Thyroid gland (tissue), 4 donors: Measurements from ENCODE around the gene PALMD.

Source experiments
- POLR2A ChIP-seq, 2 donors: fragments of 450-650 bp; IDR thresholded peaks; one replicate each; pipeline ENCODE4 v1.6.1; 2017; ENCODE audit warnings: antibody characterized with exemption in 2 of 2, mild to moderate bottlenecking in 2 of 2, moderate library complexity in 1 of 2
- TF ChIP-seq, protein P1 (sequence below), 6 experiments: fragments of 200-600 bp in 3 of 6; fragments of 450-650 bp in 3 of 6; sonication (generic) in 3 of 6; IDR thresholded peaks; one replicate each; pipeline ENCODE4 v1.5.1; 2016 to 2019; ENCODE audit warnings: antibody characterized with exemption in 6 of 6, mild to moderate bottlenecking in 2 of 6, inconsistent platforms in 1 of 6, moderate library complexity in 1 of 6

DNA sequence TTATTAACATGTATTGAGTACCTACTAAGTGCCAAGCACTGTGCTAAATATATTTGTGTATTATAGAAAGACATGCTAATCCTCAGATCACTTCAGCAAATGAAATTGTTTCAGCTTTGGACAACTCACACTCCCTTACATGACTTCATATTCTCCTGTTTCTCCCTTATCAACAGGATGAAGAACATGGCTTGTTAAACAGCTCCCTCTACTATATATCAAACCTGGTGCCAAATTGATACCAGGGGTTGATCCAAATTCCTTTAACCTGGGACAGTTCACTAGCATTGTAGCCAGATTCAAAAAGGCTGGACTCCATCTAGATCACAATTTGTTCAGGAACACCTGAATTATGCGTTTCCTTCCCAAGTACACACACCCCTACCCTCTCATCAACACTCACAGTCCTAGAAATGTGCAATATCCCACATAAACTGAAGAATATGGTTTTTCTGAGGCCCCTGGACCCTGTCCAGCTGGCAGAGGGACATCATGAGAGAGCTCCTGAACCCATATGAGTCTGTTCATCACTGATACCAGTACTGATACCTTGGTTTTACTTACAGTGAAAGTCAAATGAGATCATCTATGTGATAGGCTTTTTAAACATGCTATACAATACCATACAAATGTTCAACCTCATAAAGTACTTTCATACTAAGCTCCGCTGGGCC is 47.0 kb upstream of the PALMD start:
- TF ChIP-seq, protein P1, sequence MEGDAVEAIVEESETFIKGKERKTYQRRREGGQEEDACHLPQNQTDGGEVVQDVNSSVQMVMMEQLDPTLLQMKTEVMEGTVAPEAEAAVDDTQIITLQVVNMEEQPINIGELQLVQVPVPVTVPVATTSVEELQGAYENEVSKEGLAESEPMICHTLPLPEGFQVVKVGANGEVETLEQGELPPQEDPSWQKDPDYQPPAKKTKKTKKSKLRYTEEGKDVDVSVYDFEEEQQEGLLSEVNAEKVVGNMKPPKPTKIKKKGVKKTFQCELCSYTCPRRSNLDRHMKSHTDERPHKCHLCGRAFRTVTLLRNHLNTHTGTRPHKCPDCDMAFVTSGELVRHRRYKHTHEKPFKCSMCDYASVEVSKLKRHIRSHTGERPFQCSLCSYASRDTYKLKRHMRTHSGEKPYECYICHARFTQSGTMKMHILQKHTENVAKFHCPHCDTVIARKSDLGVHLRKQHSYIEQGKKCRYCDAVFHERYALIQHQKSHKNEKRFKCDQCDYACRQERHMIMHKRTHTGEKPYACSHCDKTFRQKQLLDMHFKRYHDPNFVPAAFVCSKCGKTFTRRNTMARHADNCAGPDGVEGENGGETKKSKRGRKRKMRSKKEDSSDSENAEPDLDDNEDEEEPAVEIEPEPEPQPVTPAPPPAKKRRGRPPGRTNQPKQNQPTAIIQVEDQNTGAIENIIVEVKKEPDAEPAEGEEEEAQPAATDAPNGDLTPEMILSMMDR (IDR thresholded peaks at IDR 0.05): no peak
- TF ChIP-seq POLR2A (IDR thresholded peaks at IDR 0.05): no peak
